ENCODE data around the gene MYO1A. TPM values are rescaled to one million over a fixed set of nuclear protein-coding genes. Genes with fewer than 3 reads are reported as not detected.
A peak's percentile ranks its signal among the peaks of the same experiment; 100 is the strongest.

The MYO1A gene
- total RNA-seq, 3 donors from 2014 or later (not counting 1 experiment from before 2014, with no cell fraction given) = 1.1 TPM; not detected in 2

DNA sequence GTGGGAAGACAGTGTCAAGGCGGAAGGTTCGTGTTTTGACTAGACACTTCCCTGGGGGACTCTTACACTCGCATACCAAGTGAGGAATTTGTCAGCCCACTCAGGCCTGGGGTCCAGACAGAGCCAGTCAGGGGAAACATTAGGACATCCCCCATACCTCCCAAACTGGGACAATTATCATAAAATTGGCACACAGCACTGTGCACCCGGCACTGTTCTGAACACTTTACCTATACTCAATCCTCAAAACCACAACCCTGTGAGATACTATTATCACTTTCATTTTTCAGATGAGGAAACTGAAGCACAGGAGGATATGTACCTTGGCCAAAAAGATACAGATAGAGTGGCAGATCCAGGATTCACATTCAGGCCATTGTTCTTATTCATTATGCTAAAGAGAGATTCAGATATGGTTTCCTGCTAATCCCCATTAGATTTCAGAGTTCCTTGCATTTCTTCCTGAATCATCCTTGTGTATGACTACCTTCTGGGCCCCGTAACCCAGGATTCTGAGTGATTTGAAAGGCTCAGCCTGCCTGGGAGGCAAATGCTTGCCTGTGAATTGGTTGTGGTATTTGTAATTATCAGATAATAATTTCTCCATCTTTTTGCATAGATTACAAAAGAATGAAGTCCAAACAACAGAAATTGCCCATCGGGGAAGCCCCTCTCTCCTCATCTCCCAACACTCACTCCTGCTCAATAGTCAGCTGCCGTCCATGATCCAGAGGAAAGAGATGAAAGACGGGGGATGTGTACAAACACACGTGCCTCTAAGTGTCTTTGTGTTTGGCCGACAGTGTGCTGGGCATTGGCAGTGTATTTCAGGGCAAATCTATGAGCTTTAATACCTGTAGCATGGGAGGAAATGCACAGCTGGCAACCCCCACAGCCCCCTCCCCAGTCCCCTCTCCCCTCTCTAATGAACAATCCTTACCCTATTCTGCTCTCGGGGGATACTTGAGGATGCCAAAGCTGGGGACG is 38.2 kb downstream of the MYO1A start:
- H3K4me3 Mint-ChIP-seq = no peak overlapping the region
- no peaks in the 10 kb centered on the region for H3K36me3 ChIP-seq (ENCODE audit: control insufficient read depth, insufficient read depth, low read length)
- H3K36me3 Mint-ChIP-seq = no peaks in the 10 kb centered on the region
- H3K27me3 ChIP-seq (ENCODE audit: control insufficient read depth, insufficient read depth, low read length) = no peaks in the 10 kb centered on the region
- intact Hi-C loops (cut with micrococcal nuclease) = no loop called here
- WGBS (ENCODE audit: insufficient coverage) = 88% methylated on average over 12 of the region's 12 CpGs
- DNase-seq (peak in 1 of 2 donors; percentile 45), ATAC-seq (no peak)
- no peak overlapping the region for H3K27ac ChIP-seq (ENCODE audit: low read length)
- H3K9me3 Mint-ChIP-seq = no peaks in the 10 kb centered on the region
- H3K9me3 ChIP-seq (ENCODE audit: control insufficient read depth, insufficient read depth, low read length) = no peaks in the 10 kb centered on the region
- peaks cover 5 to 11% of the 10 kb centered on the region in 2 donors for H3K4me1 Mint-ChIP-seq
- no peak overlapping the region for H3K27ac Mint-ChIP-seq
- no peak overlapping the region for H3K4me3 ChIP-seq (ENCODE audit: low read length)
- H3K4me1 ChIP-seq (ENCODE audit: control insufficient read depth, insufficient read depth, low read length) = peaks cover 6% of the 10 kb centered on the region
- H3K27me3 Mint-ChIP-seq (ENCODE audit: low read depth in 2 of 2) = peaks cover 21 to 32% of the 10 kb centered on the region in 2 donors
- TF ChIP-seq, protein P1, sequence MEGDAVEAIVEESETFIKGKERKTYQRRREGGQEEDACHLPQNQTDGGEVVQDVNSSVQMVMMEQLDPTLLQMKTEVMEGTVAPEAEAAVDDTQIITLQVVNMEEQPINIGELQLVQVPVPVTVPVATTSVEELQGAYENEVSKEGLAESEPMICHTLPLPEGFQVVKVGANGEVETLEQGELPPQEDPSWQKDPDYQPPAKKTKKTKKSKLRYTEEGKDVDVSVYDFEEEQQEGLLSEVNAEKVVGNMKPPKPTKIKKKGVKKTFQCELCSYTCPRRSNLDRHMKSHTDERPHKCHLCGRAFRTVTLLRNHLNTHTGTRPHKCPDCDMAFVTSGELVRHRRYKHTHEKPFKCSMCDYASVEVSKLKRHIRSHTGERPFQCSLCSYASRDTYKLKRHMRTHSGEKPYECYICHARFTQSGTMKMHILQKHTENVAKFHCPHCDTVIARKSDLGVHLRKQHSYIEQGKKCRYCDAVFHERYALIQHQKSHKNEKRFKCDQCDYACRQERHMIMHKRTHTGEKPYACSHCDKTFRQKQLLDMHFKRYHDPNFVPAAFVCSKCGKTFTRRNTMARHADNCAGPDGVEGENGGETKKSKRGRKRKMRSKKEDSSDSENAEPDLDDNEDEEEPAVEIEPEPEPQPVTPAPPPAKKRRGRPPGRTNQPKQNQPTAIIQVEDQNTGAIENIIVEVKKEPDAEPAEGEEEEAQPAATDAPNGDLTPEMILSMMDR (IDR thresholded peaks at IDR 0.05) = no peak

DNA sequence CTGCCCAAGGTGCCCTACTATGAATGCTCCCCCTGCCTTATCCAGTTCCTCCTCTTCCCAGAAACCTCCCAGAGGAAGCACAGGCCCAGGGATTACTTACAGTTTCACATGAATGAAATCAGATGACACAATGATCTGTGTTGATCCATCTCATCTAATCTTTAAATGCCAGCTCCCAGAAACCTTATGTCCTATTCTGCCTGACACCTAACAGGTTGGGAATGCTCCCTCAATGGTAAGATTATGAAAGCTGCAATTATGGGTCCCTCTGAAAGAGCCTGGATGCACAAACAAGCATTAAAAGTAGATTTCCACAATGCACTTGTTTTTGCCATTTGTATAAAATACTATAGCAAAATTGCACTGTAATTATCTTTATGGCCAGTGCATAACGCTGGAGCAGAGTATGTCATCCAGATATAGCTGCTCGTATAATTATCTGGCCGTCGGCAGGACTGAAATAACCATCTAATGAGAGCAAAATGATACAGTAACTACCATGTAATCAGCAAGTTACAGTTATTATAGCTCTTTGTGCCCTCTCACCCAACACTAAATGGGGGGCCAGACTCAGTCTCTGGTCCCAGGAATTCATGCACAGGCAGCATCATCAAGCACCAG is 39.2 kb downstream of the MYO1A start:
- Histone ChIP-seq H3K4me1 (ENCODE audit: control insufficient read depth, insufficient read depth, low read length) (peaks cover 11% of the 10 kb centered on the region), H3K36me3 (ENCODE audit: control insufficient read depth, insufficient read depth, low read length) (no peaks in the 10 kb centered on the region), H3K9me3 (ENCODE audit: control insufficient read depth, insufficient read depth, low read length) (no peaks in the 10 kb centered on the region), H3K4me3 (ENCODE audit: low read length) (no peak overlapping the region), H3K27ac (ENCODE audit: low read length) (no peak overlapping the region), H3K27me3 (ENCODE audit: control insufficient read depth, insufficient read depth, low read length) (no peaks in the 10 kb centered on the region)
- Mint-ChIP-seq H3K27me3 (ENCODE audit: low read depth in 2 of 2) (peaks cover 21 to 32% of the 10 kb centered on the region in 2 donors), H3K36me3 (no peaks in the 10 kb centered on the region), H3K9me3 (no peaks in the 10 kb centered on the region), H3K4me3 (no peak overlapping the region), H3K4me1 (peaks cover 10 to 16% of the 10 kb centered on the region in 2 donors), H3K27ac (no peak overlapping the region)
- TF ChIP-seq, protein P1 (IDR thresholded peaks at IDR 0.05) = no peak
- ATAC-seq = no peak
- no peak for DNase-seq
- WGBS (ENCODE audit: insufficient coverage) = 94% methylated on average over 4 of the region's 4 CpGs
- intact Hi-C loops (cut with micrococcal nuclease) = no loop called here

DNA sequence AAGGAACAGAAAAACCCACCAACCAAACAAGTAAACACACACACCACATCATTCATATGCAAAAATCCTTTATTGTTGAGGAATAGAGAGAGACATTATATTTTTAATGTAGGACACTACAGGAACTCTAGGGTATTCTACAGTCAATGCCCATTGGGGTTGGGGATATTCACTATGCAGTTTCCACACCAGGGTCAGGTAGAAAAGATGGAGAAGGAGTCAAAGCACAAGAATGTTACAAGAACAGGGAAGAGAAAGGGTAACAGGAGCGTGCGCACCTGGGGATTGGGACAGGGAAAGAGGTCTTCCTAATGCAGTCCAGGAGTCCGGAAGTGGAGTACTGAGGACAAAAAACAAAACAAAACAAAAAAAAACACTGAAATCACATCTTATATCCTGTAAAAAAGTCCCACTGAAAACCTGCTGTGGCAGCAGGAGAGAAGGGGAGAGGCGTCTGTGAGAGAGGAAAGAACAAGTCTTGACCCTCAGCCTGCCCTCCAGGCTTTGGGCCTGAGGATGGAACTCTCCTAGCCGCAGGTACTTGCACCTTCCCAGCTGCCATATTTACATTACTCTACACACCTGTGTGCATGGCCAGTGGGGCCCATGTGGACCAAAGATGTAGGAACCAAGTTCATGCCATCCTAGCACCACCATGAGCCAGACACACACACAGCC is 39.8 kb downstream of the MYO1A start:
- no peaks in the 10 kb centered on the region for H3K27me3 ChIP-seq (ENCODE audit: control insufficient read depth, insufficient read depth, low read length)
- no peak for DNase-seq
- H3K27ac ChIP-seq (ENCODE audit: low read length) = no peak overlapping the region
- Mint-ChIP-seq H3K4me3 (no peak overlapping the region), H3K27ac (no peak overlapping the region), H3K36me3 (no peaks in the 10 kb centered on the region), H3K4me1 (peaks cover 17 to 23% of the 10 kb centered on the region in 2 donors), H3K27me3 (ENCODE audit: low read depth in 2 of 2) (peaks cover 18 to 26% of the 10 kb centered on the region in 2 donors), H3K9me3 (no peaks in the 10 kb centered on the region)
- WGBS (ENCODE audit: insufficient coverage) = 100% methylated on average over 4 of the region's 5 CpGs
- TF ChIP-seq, protein P1 (IDR thresholded peaks at IDR 0.05) = no peak
- intact Hi-C loops (cut with micrococcal nuclease) = no loop called here
- H3K36me3 ChIP-seq (ENCODE audit: control insufficient read depth, insufficient read depth, low read length) = no peaks in the 10 kb centered on the region
- no peak for ATAC-seq
- H3K4me3 ChIP-seq (ENCODE audit: low read length) = no peak overlapping the region
- no peaks in the 10 kb centered on the region for H3K9me3 ChIP-seq (ENCODE audit: control insufficient read depth, insufficient read depth, low read length)
- peaks cover 17% of the 10 kb centered on the region for H3K4me1 ChIP-seq (ENCODE audit: control insufficient read depth, insufficient read depth, low read length)

Data from natural killer cell (primary cell).